ENCODE results near the gene CLHC1. TPM values are rescaled to one million over a fixed set of nuclear protein-coding genes. Genes with fewer than 3 reads are reported as not detected.

Gene CLHC1
- total and polyA plus RNA-seq, 2 donors (not counting 1 experiment from before 2014, with no cell fraction given): 2.0 to 12.8 TPM

- peaks cover 0 to 32% of the 10 kb centered on the region in 2 experiments for H3K36me3 ChIP-seq (replicated peaks in 1 of 2; ENCODE audit: control extremely low read depth in 1 of 2, control insufficient read depth in 1 of 2, extremely low read depth in 1 of 2, insufficient read depth in 2 of 2, low read length in 1 of 2)
- Mint-ChIP-seq H3K4me1 (peaks cover 58% of the 10 kb centered on the region), H3K27me3 (no peaks in the 10 kb centered on the region), H3K4me3 (peak overlapping the region; percentile 94), H3K9me3 (ENCODE audit: insufficient read depth) (peaks cover 4% of the 10 kb centered on the region), H3K27ac (peak overlapping the region; percentile 99)
- H4K20me1 ChIP-seq (ENCODE audit: control insufficient read depth, insufficient read depth, low read length, poor library complexity, severe bottlenecking): peaks cover 15% of the 10 kb centered on the region
- peak overlapping the region; percentile 72 to 98 (median 94) for H3K4me3 ChIP-seq (ENCODE audit: control extremely low read depth in 1 of 5, extremely low read depth in 1 of 5, insufficient read depth in 1 of 5, low read depth in 2 of 5, low read length in 4 of 5)
- H3K79me2 ChIP-seq (ENCODE audit: control insufficient read depth, insufficient read depth, low read length): peaks cover 32% of the 10 kb centered on the region
- peaks cover 28 to 42% of the 10 kb centered on the region in 2 donors for H3K4me1 ChIP-seq (ENCODE audit: control insufficient read depth in 2 of 2, insufficient read depth in 2 of 2, low read length in 2 of 2)
- peak overlapping the region; percentile 93 for H2AFZ ChIP-seq (ENCODE audit: insufficient read depth, low read depth, low read length, poor library complexity, severe bottlenecking)
- intact Hi-C loops (cut with micrococcal nuclease): loop anchor here (1.0 to 5.0 kb wide), 10 partner anchors 8 to 1464 kb away; partner anchors contain the start of genes ACYP2, CCDC88A, CFAP36 and CHAC2
- WGBS (ENCODE audit: insufficient coverage): 0% methylated on average over 7 of the region's 13 CpGs
- H3K4me2 ChIP-seq (replicated peaks; ENCODE audit: low read depth, low read length, poor library complexity, severe bottlenecking): peak overlapping the region; percentile 87
- peak overlapping the region; percentile 99 for H3K9ac ChIP-seq (ENCODE audit: low read length)
- ATAC-seq (ENCODE audit: low read depth) (no peak), DNase-seq (no peak)
- no peaks in the 10 kb centered on the region for H3K27me3 ChIP-seq (replicated peaks in 1 of 4; ENCODE audit: control extremely low read depth in 1 of 4, control insufficient read depth in 3 of 4, insufficient read depth in 4 of 4, low read length in 3 of 4)
- no peaks in the 10 kb centered on the region for H3K9me3 ChIP-seq (ENCODE audit: control extremely low read depth in 1 of 3, control insufficient read depth in 2 of 3, insufficient read depth in 1 of 3, low read length in 2 of 3)
- ChIA-PET POLR2A (interaction anchor here (1.7 kb wide), 1 partner anchor 509 kb away, joined by 7 read pairs; the partner anchor contains the start of gene EML6), CTCF (interaction anchor here (0.7 kb wide), 1 partner anchor 93 kb away, joined by 3 read pairs; no protein-coding TSS in a partner anchor)
- H3K27ac ChIP-seq (ENCODE audit: low read length in 2 of 2): peak overlapping the region; percentile 95 to 98
- TF ChIP-seq EZH2 (IDR thresholded peaks at IDR 0.05; ENCODE audit: borderline replicate concordance, insufficient read depth, low read depth, low read length, poor library complexity, severe bottlenecking) (no peak), CTCF (IDR thresholded peaks at IDR 0.05) (no peak)
These were observed 478 bp downstream of the CLHC1 start for GRCh38 chr2:55231546-55232083.

- CTCF ChIA-PET: interaction anchor here (0.7 kb wide), 2 partner anchors 197 to 201 kb away, joined by 3 read pairs; no protein-coding TSS in a partner anchor
- Histone ChIP-seq H3K9me3 (ENCODE audit: control extremely low read depth in 1 of 3, control insufficient read depth in 2 of 3, insufficient read depth in 1 of 3, low read length in 2 of 3) (no peaks in the 10 kb centered on the region), H3K4me1 (ENCODE audit: control insufficient read depth in 2 of 2, insufficient read depth in 2 of 2, low read length in 2 of 2) (peaks cover 28 to 42% of the 10 kb centered on the region in 2 donors), H3K9ac (ENCODE audit: low read length) (no peak overlapping the region), H3K27ac (ENCODE audit: low read length in 2 of 2) (no peak overlapping the region), H3K4me3 (ENCODE audit: control extremely low read depth in 1 of 5, extremely low read depth in 1 of 5, insufficient read depth in 1 of 5, low read depth in 2 of 5, low read length in 4 of 5) (no peak overlapping the region), H2AFZ (ENCODE audit: insufficient read depth, low read depth, low read length, poor library complexity, severe bottlenecking) (no peak overlapping the region), H3K79me2 (ENCODE audit: control insufficient read depth, insufficient read depth, low read length) (peaks cover 32% of the 10 kb centered on the region), H3K36me3 (replicated peaks in 1 of 2; ENCODE audit: control extremely low read depth in 1 of 2, control insufficient read depth in 1 of 2, extremely low read depth in 1 of 2, insufficient read depth in 2 of 2, low read length in 1 of 2) (peaks cover 0 to 22% of the 10 kb centered on the region in 2 experiments), H3K4me2 (replicated peaks; ENCODE audit: low read depth, low read length, poor library complexity, severe bottlenecking) (no peak overlapping the region), H3K27me3 (replicated peaks in 1 of 4; ENCODE audit: control extremely low read depth in 1 of 4, control insufficient read depth in 3 of 4, insufficient read depth in 4 of 4, low read length in 3 of 4) (no peaks in the 10 kb centered on the region), H4K20me1 (ENCODE audit: control insufficient read depth, insufficient read depth, low read length, poor library complexity, severe bottlenecking) (peaks cover 15% of the 10 kb centered on the region)
- WGBS (ENCODE audit: insufficient coverage): 100% methylated on average over 3 of the region's 3 CpGs
- Mint-ChIP-seq H3K9me3 (ENCODE audit: insufficient read depth) (peaks cover 4% of the 10 kb centered on the region), H3K27me3 (no peaks in the 10 kb centered on the region), H3K27ac (peak overlapping the region; percentile 1), H3K4me1 (peaks cover 56% of the 10 kb centered on the region), H3K4me3 (peak overlapping the region; percentile 42)
- DNase-seq (no peak), ATAC-seq (ENCODE audit: low read depth) (no peak)
- intact Hi-C loops (cut with micrococcal nuclease): loop anchor here (5.0 kb wide), 2 partner anchors 187 to 658 kb away; partner anchors contain the start of gene CCDC88A
- POLR2A ChIA-PET: no interaction called here
- TF ChIP-seq EZH2 (IDR thresholded peaks at IDR 0.05; ENCODE audit: borderline replicate concordance, insufficient read depth, low read depth, low read length, poor library complexity, severe bottlenecking) (no peak), CTCF (IDR thresholded peaks at IDR 0.05) (no peak)
These were observed 1.5 kb downstream of the CLHC1 start for GRCh38 chr2:55230551-55230950.

Measured in B cell (primary cell).